Gastrocnemius medialis (tissue), 4 donors: ENCODE data around the gene ITPKB. TPM values are rescaled to one million over a fixed set of nuclear protein-coding genes. Genes with fewer than 3 reads are reported as not detected.

ENCODE experiments used
- ATAC-seq, 2 donors: fragments of 150-250 bp; one replicate each; pipeline ENCODE4 v1.9.1; 2016
- DNase-seq, 2 donors: peaks; one replicate each; pipeline ENCODE4 v3.0.0-alpha.2; 2019
- H3K27ac ChIP-seq, 4 donors: fragments of 200-600 bp; sonication (generic); 1 replicate in 1 of 4; 2 replicates in 3 of 4; pipeline ENCODE4 v1.5.1; 2016 to 2018; ENCODE audit warnings: mild to moderate bottlenecking in 2 of 4, moderate library complexity in 1 of 4
- H3K27me3 ChIP-seq, 3 donors: fragments of 200-600 bp; sonication (generic) in 2 of 3; 1 replicate in 1 of 3; 2 replicates in 2 of 3; pipeline versions ENCODE4 v1.5.1 to v1.6.0; 2016 to 2019; ENCODE audit warnings: mild to moderate bottlenecking in 1 of 3, moderate library complexity in 1 of 3
- H3K36me3 ChIP-seq, 2 donors: fragments of 200-600 bp; sonication (generic) in 1 of 2; one replicate each; pipeline ENCODE4 v1.5.1; 2017 to 2018
- H3K4me1 ChIP-seq, 2 donors: fragments of 200-600 bp; sonication (generic) in 1 of 2; one replicate each; pipeline ENCODE4 v1.5.1; 2016 to 2017; ENCODE audit warnings: mild to moderate bottlenecking in 2 of 2
- H3K4me3 ChIP-seq, 4 donors: fragments of 200-600 bp; sonication (generic) in 3 of 4; 1 replicate in 1 of 4; 2 replicates in 3 of 4; pipeline ENCODE4 v1.5.1; 2016 to 2019; ENCODE audit warnings: mild to moderate bottlenecking in 2 of 4
- H3K9me3 ChIP-seq, 3 donors: fragments of 200-600 bp; sonication (generic) in 2 of 3; 1 replicate in 1 of 3; 2 replicates in 2 of 3; pipeline ENCODE4 v1.5.1; 2016 to 2019
- POLR2A ChIP-seq, 2 donors: fragments of 450-650 bp; IDR thresholded peaks; one replicate each; pipeline ENCODE4 v1.6.1; 2017; ENCODE audit warnings: antibody characterized with exemption in 2 of 2, mild to moderate bottlenecking in 2 of 2, moderate library complexity in 2 of 2
- in situ Hi-C, 4 donors: fragments of 200-750 bp; cut with MboI; loops; one replicate each; pipeline versions ENCODE4 v1.15.0 to v1.8.0; 2017; ENCODE audit warnings: low sequenced_read_pairs in 4 of 4
- intact Hi-C: fragments of 100-400 bp; cut with DNase I; formaldehyde crosslinking; loops from one replicate; pipeline ENCODE4 v1.15.1; 2023; ENCODE audit warnings: low total_unique reads
- total RNA-seq, 4 donors: library from RNA; depleted of rRNA; stranded (reverse); fragments of >200 nt; gene quantifications; one replicate each; pipeline versions ENCODE4 v1.1.0 to v1.2.3, GENCODE V29; 2016
- TF ChIP-seq, protein P1 (sequence below), 5 experiments: fragments of 450-650 bp in 3 of 5; fragments of 200-600 bp in 2 of 5; sonication (generic) in 2 of 5; IDR thresholded peaks in 4 of 5; conservative IDR thresholded peaks in 1 of 5; 1 replicate in 4 of 5; 2 replicates in 1 of 5; pipeline ENCODE4 v1.5.1; 2016 to 2019; ENCODE audit warnings: antibody characterized with exemption in 5 of 5, mild to moderate bottlenecking in 3 of 5, moderate library complexity in 3 of 5

The ITPKB gene
- total RNA-seq, 4 donors from 2014 or later, result 7.1 to 13.9 (median 7.8) TPM

DNA sequence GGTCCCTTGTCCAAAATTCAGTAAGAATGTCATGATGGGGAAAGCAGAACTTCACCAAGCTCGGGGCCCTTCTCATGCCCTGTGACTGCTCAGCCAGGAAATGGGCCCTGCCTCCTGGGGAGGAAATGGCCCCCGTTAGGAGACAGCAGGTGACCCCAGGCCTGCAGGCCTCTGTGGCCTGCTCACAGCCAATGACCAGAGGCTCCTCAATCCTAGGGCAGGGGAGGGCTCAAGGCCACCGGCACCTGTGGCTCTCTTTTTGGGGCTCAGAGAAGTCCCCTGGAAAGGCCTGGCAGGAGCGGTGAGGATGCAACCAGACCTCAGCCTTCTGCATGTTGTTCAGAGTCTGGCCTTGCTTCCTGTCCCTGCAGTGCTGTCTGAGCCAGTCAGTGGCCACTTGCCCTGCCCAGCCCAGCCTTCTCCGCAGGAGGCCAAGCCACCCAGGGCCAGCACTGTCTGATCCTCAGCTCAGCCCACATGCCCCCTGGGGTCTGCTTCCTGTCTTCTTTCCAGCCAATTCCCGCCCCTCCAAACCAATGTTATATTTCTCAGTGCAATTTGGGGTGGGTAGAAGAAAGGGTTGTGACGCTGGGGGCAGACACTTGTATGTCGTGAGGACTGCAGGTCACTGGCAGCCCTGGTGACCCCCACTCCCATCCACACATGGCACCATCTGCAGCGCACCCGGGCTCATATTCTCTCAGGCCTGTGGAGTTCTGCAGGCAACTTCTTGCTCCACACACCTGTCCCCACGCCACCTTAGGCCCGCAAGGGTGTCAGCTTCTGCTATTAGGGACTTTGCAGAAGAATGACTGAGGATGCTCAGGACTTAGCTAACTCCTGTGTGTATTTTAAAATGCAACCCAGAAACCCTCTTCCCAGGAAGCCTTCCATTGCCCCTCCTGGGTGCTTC, 83.6 kb downstream of the ITPKB start:
- Histone ChIP-seq H3K4me3 (no peak overlapping the region), H3K27ac (no peak overlapping the region), H3K4me1 (peaks cover 65 to 71% of the 10 kb centered on the region in 2 donors), H3K36me3 (no peaks in the 10 kb centered on the region), H3K27me3 (no peaks in the 10 kb centered on the region), H3K9me3 (no peaks in the 10 kb centered on the region)
- in situ Hi-C loops (no loop called here), intact Hi-C loops (loop anchor here (5.0 kb wide), 1 partner anchor 82 kb away; the partner anchor contains the start of gene ITPKB)
- DNase-seq (no peak), ATAC-seq (no peak)
- TF ChIP-seq, protein P1, sequence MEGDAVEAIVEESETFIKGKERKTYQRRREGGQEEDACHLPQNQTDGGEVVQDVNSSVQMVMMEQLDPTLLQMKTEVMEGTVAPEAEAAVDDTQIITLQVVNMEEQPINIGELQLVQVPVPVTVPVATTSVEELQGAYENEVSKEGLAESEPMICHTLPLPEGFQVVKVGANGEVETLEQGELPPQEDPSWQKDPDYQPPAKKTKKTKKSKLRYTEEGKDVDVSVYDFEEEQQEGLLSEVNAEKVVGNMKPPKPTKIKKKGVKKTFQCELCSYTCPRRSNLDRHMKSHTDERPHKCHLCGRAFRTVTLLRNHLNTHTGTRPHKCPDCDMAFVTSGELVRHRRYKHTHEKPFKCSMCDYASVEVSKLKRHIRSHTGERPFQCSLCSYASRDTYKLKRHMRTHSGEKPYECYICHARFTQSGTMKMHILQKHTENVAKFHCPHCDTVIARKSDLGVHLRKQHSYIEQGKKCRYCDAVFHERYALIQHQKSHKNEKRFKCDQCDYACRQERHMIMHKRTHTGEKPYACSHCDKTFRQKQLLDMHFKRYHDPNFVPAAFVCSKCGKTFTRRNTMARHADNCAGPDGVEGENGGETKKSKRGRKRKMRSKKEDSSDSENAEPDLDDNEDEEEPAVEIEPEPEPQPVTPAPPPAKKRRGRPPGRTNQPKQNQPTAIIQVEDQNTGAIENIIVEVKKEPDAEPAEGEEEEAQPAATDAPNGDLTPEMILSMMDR (IDR thresholded peaks at IDR 0.05 in 4 of 5, conservative IDR thresholded peaks at IDR 0.05 in 1 of 5), result no peak
- no peak for TF ChIP-seq POLR2A (IDR thresholded peaks at IDR 0.05)

GRCh38 chr1:226654668-226655055, 84.4 kb downstream of the ITPKB start:
- Histone ChIP-seq H3K4me3 (no peak overlapping the region), H3K4me1 (peaks cover 56 to 62% of the 10 kb centered on the region in 2 donors), H3K27me3 (no peaks in the 10 kb centered on the region), H3K9me3 (no peaks in the 10 kb centered on the region), H3K27ac (no peak overlapping the region), H3K36me3 (no peaks in the 10 kb centered on the region)
- DNase-seq, result no peak
- no peak for ATAC-seq
- intact Hi-C loops, result loop anchor here (5.0 kb wide), 1 partner anchor 83 kb away; the partner anchor contains the start of gene ITPKB
- in situ Hi-C loops, result no loop called here
- TF ChIP-seq POLR2A (IDR thresholded peaks at IDR 0.05), result no peak
- TF ChIP-seq, protein P1 (IDR thresholded peaks at IDR 0.05 in 4 of 5, conservative IDR thresholded peaks at IDR 0.05 in 1 of 5), result no peak

GRCh38 chr1:226654046-226654667, 84.9 kb downstream of the ITPKB start:
- ATAC-seq, result no peak
- H3K4me1 ChIP-seq, result peaks cover 51 to 57% of the 10 kb centered on the region in 2 donors

DNA sequence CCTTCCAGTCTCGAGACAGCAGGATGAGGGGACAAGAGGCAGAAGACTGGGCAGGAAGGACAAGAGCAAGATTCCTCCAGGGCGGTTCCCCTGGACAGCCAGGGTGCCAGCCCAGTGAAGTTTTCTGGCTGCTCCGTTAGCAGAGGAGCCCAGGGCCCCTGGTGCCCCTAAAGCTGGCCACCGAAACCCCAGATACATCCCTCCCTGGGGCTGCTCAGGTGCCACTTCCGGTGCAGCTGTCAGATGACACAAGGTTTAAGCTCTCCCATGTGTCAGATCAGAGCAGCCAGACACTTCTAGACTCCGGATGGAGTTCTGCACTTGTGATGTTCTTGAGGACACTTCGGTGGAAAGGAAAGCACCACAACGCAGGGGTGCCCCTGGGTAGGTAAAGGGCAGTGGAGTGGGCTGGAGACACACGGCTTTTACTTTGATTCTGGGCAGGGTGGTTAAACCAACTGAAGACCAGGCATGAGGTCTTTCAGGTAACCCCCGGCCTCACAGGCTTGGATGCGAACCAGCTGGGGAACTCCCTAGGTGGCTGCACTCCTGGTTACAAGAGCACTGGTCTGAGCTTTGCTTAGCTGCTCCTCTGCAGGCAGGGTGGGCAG, 85.7 kb downstream of the ITPKB start:
- no peaks in the 10 kb centered on the region for H3K27me3 ChIP-seq
- TF ChIP-seq, protein P1 (IDR thresholded peaks at IDR 0.05 in 4 of 5, conservative IDR thresholded peaks at IDR 0.05 in 1 of 5), result no peak
- TF ChIP-seq POLR2A (IDR thresholded peaks at IDR 0.05), result no peak
- intact Hi-C loops, result no loop called here
- in situ Hi-C loops, result no loop called here
- H3K9me3 ChIP-seq, result no peaks in the 10 kb centered on the region
- ATAC-seq, result no peak
- H3K36me3 ChIP-seq, result no peaks in the 10 kb centered on the region
- no peak for DNase-seq
- no peak overlapping the region for H3K4me3 ChIP-seq
- H3K27ac ChIP-seq, result no peak overlapping the region
- H3K4me1 ChIP-seq, result peaks cover 45 to 50% of the 10 kb centered on the region in 2 donors

More at GRCh38 chr1:226654046-226654667, 84.9 kb downstream of the ITPKB start:
- in situ Hi-C loops (no loop called here), intact Hi-C loops (no loop called here)
- TF ChIP-seq, protein P1 (IDR thresholded peaks at IDR 0.05 in 4 of 5, conservative IDR thresholded peaks at IDR 0.05 in 1 of 5), result no peak
- TF ChIP-seq POLR2A (IDR thresholded peaks at IDR 0.05), result no peak
- no peaks in the 10 kb centered on the region for H3K27me3 ChIP-seq
- no peak overlapping the region for H3K4me3 ChIP-seq
- DNase-seq, result no peak
- no peaks in the 10 kb centered on the region for H3K36me3 ChIP-seq
- H3K9me3 ChIP-seq, result no peaks in the 10 kb centered on the region
- no peak overlapping the region for H3K27ac ChIP-seq
